Measurements from ENCODE around the gene ZNF169.

DNA sequence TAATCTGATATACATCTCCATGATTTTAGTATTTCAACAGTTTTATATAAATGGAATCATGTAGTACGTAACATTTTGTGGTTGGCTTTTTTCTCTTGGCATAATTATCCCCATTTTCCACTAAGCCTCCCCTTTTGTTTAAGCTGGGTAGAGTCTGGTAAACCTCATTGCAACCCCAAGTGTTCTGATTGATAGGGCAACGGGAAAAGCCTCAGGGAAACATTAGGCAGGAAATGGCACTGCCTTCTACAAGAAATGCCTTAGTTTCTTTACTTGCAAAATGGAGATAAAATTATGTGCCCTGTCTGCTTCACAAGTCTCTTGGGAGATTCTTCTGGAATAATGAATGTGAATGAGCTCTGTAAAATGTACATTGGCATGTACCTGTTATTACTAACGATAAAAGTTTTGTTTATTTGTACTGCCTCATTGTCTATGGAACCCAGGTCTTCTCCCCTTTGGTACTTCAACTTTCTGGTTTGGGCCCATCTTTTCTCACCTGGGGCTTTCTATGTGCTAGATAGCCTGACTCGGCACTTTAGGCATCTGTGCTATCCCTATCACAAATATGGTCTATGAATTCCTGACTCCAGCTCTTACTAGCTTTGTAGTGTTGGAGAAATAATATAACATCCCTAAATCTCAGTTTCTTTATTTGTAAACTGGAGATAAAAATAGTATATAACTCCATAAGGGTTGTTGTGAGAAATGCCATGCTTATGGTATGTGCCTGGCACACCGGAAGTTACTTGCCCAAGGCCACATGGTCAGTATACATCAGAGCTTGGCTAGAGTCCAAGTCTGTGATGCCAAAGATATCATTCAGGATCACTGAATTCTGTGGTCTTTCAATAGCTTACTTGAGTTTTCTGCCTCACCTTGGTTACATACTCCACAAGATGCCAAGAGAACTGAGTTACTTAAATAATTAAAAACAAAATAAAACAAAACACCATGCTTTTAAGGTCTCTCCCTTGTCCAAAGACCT, 48.2 kb upstream of the ZNF169 start:
- TF ChIP-seq POLR2A (IDR thresholded peaks at IDR 0.05): no peak
- TF ChIP-seq CTCF (IDR thresholded peaks at IDR 0.05): no peak
